A673 (cell line): ENCODE measurements around the gene KRTAP5-7.

Source experiments
- CTCF ChIP-seq: fragments of 300-800, 200-600 bp; sonication (generic); conservative IDR thresholded peaks from 2 replicates; pipeline ENCODE4 v1.5.1; 2017; ENCODE audit warnings: low read depth, mild to moderate bottlenecking, antibody characterized with exemption, low read length, moderate library complexity, mixed read lengths
- EZH2 ChIP-seq: fragments of 200-600 bp; sonication (generic); IDR thresholded peaks from 2 replicates; pipeline ENCODE4 v1.6.1; 2017; ENCODE audit warnings: borderline replicate concordance, low read depth, mild to moderate bottlenecking, mixed read lengths, antibody characterized with exemption, low read length; ENCODE audit not compliant: poor library complexity, severe bottlenecking

DNA sequence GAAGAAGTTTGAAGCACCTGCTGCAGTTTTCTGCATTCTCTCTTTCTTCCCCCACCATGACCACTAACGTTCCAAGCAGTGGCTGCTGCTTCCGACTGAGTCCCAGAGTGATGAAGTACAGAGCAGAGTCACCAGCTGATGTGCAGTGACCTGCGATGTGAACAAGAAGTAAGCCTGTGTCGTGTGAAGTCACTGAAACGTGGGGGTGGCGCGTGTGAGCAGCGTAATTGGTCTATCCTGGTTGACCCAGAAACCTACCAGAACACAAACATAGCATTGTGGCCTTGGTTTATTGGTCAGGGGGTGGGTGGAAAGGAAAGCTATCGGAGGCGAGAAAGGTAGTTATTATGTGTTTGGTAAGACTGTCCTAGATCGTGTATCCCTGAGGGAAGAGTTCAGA is 3.5 kb downstream of the KRTAP5-7 start:
- no peak for TF ChIP-seq CTCF
- no peak for TF ChIP-seq EZH2
